SHP77 (cell line): ENCODE data around the gene CHD9NB.
"Not testable (repeated sequence)": the region's sequence is repeated elsewhere in the genome, so short reads cannot be mapped to it uniquely, and the experiment has no call there.

Source experiments
- DNase-seq, 2 experiments: peaks; one replicate each; lab custom pipeline; 2025; lab: John Stamatoyannopoulos, UW

CHD9NB gene

DNA sequence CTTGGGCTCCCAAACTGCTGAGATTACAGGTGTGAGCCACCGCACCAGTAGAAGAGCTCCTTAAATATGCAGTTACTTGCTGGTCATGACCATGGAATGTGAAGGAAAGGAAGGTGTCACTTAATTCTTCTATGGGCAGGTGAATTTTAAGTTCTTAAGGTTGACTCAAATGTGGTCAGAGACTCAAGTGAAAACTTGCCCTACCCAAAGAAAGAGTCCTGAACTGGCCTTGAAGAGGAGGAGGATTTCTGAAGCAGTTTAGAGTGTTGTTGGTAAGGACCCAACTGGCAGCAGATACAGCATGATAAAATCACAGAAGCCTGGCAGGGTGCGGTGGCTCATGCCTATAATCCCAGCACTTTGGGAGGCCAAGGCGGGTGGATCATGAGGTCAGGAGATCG, 31.4 kb upstream of the CHD9NB start:
- DNase-seq = no peak

DNA sequence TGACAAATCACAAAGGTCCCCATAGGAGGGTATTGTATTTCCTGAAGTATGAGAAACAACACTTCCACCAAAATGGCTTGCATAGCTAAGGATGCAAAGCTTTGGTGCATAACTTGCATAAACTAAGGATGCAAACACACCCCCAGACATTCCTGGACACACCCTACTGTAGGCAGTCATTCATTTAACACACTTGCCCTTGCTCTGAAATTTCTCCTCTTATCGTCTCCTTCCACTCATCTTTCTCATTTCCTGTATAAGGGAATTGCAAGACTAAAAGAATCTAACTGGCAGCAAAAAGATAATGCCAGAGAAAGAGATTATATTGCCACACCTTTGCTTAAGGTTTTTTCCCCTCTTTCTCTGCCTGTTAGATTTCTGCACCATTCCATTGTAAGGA, 30.4 kb upstream of the CHD9NB start:
- DNase-seq = no peak

DNA sequence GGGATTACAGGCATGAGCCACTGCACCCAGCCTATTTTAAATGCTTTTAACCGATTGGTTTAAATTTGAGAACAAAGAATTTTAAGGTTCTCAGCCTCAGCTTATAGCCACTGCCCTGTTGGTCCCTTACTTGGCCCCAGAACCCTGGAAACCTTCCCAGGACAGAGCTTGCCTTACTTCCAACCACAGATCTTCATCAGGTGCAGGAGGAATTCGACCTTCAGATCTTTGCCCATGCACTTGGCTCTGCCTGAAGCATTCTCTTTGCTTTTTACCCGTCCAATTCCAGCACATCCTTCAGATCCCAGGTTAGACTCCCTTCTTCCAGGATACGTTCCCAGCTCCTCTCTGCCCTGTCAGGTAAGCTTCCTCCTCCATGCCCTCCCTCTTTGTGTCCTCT, 29.8 kb upstream of the CHD9NB start:
- DNase-seq = no peak

DNA sequence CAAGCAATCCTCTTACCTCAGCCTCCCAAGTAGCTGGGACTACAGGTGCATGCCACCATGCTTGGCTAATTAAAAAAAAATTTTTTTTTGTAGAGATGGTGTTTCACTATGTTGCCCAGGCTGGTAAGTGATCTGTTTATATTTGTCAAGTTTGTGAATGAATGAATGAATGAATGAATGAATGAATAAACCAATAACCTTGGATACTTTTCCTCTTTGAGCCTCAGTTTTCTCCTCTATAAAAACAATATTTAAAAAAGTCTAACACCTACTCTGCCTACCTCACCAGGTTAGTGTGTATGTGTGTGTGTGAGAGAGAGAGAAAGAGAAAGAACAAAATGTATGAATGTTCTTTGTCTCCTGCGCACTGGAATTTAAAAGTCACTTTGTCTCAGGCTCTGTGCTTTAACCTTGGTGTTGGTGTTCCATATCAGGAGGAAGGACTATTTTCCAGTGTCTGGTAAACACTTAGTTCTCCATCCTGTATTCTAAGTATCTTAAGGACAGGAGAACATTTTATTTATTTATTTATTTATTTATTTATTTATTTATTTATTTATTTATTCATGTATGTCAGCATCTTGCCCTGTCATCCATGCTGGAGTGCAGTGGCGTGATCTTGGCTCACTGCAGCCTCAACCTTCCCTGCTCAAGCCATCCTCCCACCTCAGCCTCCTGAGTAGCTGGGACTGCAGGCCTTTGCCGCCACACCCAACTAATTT, 29.1 kb upstream of the CHD9NB start:
- no peak for DNase-seq

DNA sequence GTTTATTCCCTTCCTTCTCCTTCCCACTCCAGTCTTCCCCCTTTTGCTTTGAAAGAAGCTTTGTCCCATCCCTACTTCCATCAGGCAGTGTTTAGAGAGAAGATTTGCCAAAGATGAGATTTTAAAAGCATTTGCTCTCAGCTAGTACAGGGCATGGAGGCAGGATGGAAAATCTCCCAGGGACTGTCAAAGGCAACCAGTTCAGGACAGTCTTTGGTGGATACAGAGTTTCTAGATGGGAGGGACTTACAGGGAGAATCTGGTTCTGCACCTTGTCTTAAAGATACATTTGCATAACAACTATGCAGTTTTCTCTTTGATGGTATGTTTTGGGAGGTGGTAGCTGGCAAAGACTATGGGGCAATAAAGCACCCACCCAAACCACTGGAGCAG, 28.3 kb upstream of the CHD9NB start:
- DNase-seq = no peak

DNA sequence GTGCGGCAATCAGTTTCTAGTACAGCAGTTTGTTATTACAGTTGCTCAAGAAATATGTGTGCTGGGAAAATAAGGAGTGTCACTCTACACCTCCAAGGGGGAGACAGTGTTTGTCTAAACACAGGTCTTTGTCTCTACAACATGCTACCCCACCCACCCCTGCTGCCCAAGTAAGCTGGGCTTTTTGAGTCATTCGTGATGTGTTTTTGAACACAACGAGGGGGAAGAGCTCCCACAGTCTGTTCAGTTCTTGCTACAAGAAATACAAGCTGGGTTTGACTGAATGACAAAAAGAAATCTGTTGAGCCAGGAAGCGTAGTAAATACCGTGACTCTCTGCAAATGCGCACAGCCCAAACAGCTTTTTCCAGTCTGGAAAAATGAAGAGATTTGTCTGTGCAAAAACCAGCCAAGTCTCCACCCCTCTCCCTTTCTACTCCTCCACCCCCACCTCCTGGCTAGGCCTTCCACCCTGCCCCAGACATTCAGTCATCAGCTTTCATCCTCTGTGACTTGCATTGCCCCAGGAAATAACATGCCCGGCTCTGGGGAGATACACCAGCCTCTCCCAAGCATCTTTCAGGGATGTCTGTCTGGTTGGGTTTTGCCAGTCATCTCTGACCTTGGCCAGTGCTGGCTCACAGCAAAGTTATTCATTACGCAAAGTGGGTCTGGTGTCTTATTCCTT, 27.8 kb upstream of the CHD9NB start:
- DNase-seq = no peak

DNA sequence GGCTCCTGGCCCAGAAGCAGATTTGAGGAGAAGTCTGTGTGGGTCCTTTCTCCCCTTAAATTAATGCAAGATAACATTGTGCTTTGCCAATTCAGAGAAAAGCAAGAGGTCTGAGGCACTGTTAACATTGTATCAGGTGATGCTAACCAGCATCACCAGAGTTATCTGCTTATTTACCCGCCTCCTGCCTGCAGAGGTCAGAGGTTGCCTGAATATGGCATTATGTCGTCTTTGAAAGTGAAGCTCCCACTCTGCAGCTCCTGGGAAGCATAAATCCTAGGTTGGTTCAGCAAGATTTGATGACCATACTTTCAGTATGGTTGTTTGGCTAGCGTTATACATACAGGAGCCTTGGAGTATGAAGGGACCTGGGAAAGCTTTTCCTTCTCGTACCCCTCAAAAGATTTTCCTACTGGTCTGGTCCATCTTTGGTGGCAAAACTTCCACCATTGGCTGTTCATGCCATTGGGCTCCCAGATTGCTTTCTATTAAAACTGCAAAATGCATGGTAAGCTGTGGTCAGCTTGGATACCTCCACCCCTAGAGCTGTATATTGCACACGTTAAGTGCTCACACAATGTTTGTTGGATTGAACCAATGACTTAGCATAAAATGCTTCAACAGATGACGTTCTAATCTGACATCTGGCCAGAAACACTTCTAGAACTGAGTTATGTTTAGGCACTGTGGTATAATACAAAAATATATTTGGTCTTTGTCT, 26.2 kb upstream of the CHD9NB start:
- no peak for DNase-seq

DNA sequence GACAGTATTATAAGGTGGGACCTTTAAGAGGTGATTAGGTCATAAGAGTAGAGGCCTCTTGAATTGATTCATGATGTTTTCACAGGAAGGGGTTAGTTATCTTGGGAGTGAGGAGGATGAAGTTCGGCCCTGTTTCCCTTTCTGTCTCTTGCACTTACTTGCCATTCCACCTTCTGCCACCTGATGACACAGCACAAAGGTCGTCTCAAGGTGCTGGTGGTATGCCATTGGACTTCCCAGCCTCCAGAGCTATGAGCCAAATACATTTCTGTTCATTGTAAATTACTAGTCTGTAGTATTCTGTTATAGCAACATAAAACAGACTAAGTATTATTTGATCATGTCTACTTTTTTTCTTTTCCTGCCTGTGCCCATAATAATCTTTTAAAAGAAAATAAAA, 25.6 kb upstream of the CHD9NB start:
- no peak for DNase-seq

DNA sequence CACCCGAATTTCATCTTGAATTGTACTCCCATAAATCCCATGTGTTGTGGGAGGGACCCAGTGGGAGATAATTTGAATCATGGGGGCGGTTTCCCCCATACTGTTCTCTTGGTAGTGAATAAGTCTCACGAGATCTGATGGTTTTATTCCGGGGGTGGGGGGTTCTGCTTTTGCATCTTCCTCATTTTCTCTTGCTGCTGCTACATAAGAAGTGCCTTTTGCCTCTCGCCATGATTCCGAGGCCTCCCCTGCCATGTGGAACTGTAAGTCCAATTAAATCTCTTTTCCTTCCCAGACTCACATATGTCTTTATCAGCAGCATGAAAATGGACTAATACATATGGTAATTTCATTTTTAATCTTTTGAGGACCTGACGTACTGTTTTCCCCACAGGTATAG, 22.8 kb upstream of the CHD9NB start:
- not testable (repeated sequence) for DNase-seq

DNA sequence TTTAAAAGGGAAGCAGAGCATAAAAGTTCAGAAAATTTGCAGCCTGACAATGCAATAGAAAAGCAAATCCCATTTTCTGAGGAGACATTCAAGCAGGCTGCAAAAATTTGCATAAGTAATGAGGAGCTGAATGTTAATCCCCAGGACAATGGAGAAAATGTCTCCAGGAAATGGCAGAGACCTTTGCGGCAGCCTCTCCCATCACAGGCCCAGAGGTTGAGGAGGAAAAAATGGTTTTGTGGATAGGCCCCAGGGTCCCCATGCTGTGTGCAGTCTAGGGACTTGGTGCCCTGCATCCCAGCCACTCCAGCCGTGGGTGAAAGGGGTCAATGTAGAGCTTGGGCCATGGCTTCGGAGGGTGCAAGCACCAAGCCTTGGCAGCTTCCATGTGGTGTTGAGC, 21.6 kb upstream of the CHD9NB start:
- not testable (repeated sequence) for DNase-seq

DNA sequence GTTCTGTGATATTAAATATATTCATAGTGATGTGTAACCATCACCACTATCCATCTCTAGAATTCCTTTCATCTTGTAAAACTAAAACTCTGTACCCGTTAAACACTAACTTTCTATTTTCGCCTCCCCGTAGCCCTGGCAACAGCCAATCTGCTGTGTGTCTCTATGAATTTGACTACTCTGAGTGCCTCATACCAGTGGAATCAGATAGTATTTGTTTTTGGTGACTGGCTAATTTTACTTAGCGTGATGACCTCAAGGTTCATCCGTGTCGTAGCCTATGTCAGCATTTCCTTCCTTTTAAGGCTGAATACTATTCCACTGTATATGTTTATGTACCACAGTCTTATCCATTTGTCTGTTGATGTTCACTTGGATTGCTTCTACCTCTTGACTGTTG, 20.3 kb upstream of the CHD9NB start:
- DNase-seq = no peak

DNA sequence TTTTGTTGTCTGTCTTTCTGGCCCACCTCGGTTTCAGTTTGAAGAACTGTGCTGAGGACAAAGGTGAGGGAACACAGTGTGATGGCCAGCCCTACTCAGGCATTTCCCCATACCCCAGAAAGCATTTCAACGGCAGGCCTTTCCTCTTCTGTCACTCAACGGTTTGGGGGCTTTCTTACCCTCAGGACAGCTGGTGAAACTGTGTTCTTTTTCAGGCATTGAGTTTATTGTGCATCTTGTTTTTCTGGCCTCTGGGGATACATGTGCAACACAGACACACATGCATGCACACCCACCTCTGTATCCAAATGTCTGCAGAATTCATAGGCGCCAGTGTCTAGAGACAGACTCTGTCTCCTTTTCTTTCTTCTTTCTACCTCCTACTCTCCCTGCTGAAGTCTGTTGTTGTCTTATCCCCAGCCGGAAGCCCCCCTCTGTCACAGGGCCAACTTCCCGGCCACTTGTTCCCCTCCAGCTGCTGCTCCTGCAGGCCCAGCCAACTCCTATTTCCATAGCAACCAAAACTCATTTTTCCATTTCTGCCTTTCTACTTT, 19.1 kb upstream of the CHD9NB start:
- peak in 1 of 2 experiments; percentile 41 for DNase-seq

DNA sequence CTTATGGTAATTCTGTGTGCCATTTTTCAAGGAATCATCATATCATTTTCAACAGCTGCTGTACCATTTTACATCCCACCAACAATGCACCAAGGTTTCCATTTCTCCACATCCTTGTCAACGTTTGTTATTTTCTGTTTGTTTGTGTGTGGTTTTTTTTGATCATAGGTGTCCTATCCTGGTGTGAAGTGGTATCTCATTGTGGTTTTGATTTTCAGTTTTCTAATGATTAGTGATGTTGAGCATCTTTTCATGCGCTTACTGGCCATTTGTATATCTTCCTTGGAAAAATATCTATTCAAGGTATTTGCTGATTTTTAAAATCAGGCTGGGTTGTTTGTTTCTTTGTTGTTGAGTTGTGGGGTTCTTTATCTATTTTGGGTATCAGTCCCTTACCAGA, 17.1 kb upstream of the CHD9NB start:
- no peak for DNase-seq

DNA sequence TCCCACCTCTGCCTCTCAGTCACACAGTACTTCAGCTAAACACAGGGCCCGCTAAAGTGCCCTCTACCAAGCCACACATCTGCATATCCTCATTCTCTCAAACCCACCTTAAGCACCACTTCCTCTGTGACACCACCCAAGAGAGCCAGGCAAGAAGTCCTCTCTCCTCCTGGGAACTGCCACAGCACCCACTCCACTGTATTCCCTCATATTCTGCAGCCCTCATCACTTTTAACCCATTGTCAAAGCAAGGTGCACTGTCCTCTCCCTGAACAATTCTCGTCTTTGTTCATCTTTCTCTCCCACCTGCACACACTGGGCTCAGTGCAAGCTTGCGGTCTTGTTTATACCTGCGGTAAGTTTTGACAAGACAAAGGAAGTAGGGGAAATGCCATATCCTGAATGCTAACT, 15.7 kb upstream of the CHD9NB start:
- DNase-seq = no peak

DNA sequence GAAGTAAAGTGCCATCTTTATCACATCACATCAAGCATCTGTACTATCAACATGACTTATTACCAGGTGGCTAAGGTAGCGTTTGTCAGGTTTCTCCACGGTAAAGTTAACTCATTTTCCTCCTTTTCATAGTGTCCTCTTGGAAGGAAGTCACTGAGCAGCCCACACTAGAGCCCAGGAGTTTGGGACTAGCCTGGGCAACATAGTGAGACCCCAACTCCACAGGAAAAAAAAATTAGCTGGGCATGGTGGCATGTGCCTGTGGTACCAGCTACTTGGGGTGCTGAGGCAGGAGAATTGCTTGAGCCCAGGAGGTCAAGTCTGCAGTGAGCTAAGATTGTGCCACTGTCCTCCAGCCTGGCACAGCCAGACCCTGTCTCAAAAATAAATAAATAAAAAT, 15.0 kb upstream of the CHD9NB start:
- no peak for DNase-seq

DNA sequence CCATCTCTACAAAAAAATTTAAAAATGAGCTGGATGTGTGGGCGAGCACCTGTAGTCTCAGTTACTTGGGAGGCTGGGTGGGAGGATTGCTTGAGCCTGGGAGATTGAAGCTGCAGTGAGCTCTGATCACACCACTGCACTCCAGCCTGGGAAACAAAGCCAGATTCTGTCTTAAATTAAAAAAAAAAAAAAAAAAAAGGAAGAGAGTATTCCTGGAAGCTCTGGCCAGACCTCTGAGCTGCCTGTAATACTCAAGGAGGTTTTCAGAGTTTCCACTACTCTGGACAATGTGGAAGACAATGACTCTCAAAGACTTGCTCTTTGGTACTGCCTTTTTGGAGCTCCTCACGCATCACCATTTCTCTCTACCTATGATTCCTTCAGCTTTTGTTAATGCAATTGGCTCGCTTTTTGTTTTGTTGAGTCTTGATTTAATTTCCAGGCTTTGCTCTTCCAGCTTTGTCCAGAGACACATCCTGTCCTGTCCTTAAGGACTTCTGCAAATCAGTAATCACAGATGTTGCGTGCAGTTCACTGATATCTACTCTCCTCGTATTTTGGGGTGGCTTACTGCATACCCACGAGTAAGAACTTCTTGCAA, 12.9 kb upstream of the CHD9NB start:
- DNase-seq = no peak

DNA sequence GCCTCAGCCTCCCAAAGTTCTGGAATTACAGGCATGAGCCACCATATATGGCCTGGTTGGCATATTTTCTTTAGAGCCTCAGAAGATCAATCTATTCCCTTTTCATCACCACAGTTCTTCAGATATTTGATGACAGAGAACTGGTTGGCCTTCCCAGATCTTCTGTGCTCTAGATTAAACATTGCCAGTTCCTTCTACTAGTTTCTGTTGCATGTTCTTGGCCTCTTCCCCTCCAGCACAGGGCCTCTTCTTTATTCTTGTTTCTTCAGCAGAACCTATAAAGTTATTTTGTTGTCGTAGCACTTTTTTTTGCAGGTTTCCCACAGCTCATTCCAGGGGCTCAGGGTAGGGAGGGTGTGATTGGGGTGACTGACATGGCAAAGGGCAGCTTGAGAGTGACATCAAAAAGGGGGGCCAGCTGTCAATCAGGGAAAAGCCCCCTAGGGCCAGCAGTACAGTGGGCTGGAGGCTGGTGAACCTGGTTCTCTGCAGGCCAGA, 11.4 kb upstream of the CHD9NB start:
- DNase-seq = no peak

DNA sequence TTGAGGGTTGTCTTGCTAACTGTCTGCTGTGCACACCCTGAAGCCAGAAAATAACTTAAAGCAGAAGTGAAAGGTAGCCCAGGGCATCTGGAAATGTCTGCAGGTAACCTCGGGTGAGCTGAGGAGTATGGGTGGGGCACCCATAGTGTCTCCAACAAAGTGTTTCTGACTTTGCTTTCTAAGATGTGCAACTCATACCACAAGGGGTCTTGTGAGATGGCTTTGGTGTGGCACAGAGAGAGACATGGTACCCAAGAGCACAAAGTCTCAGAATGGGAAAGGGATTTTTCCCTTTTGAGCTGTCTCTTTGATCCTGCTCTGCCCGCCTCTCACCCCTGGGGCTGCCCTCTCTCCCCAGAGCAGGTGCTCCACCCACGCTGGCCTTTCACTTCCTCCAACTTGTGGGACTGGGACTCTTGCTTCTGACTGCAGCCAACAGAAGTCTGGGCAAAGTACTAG, 9.0 kb upstream of the CHD9NB start:
- no peak for DNase-seq

DNA sequence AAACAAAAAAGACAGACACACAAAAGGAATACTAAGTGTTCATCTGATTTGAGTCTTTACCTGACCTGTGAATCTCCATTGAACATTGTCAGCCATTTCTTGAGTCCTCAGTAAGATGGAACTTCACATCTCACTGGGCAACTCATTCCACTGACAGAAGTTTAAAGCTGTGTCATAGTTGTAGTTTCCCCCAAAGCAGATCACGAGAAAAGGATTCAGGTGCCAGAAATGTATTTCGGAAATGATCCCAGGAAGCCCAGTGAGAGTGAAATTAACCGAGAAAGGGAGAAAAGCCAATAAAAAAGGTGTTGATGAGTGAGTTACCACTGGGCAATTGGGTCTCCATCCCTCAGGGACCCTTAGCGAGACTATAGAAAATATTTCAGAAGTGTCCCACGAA, 8.6 kb upstream of the CHD9NB start:
- no peak for DNase-seq

DNA sequence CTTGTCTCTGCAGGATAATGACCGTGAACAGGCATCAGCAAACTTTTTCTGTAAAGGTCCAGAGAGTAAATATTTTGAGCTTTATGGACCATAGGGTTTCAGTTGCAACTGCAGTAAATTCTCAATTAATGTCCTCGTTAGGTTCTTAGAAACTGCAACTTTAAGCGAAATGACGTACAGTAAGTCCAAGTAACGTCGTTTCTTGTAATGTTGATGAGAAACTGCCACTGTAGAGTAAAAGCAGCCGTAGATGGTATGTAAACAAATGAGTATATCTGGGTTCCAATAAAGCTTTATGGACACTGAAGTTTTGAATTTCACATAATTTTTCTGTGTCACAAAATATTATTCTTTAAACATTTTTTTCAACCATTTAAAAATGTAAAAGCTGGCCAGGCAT, 7.0 kb upstream of the CHD9NB start:
- no peak for DNase-seq

DNA sequence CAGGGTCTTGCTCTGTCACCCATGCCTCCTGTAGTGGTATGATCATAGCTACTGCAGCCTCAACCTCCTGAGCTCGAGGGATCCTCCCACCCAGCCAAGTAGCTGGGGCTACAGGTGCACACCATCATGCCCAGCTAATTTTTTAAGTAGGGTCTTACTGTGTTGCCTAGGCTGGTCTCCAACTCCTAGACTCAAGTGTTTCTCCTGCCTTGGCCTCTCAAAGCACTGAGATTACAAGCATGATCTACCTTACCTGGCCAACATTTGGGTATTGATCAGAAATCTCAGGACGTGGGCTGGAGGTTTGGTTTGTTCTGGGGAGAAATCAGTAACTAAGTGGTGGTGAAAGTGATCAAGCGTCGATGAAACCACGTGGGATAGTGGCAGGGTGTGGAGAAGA, 6.2 kb upstream of the CHD9NB start:
- no peak for DNase-seq

DNA sequence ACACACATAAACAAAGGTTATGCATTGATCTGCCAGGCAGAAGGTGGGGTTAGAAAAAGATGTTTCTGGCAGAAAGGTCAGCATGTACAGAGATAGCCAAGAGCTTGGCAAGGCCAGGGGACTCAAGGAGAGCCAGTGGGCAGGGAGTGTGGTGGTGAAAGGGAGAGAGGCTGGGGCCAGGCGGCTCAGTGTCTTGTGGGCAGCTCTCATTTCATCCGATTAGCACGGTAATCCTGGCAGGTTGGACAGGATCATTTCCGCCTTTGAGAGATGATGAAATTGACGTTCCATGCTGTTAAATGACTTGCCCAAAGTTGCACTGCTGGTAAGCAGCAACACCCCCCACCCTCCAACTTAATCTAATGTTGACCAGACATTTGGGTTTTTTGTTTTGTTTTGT, 5.7 kb upstream of the CHD9NB start:
- no peak for DNase-seq
